Tibial artery (tissue), 4 donors: ENCODE data around the gene SMURF1.

Experiments
- DNase-seq, 2 donors: peaks; one replicate each; pipeline ENCODE4 v3.0.0-alpha.2; 2019
- H3K27ac ChIP-seq, 2 donors: fragments of 200-600 bp; sonication (generic) in 1 of 2; 1 replicate in 1 of 2; 2 replicates in 1 of 2; pipeline ENCODE4 v1.5.1; 2018 to 2019; ENCODE audit warnings: mild to moderate bottlenecking in 1 of 2
- H3K27me3 ChIP-seq, 2 donors: fragments of 200-600 bp; sonication (generic) in 1 of 2; one replicate each; pipeline versions ENCODE4 v1.5.1 to v1.6.0; 2016 to 2019
- H3K36me3 ChIP-seq, 3 donors: fragments of 200-600 bp; sonication (generic) in 2 of 3; one replicate each; pipeline ENCODE4 v1.5.1; 2016 to 2019; ENCODE audit warnings: mild to moderate bottlenecking in 2 of 3
- H3K4me1 ChIP-seq, 4 donors: fragments of 200-600 bp; sonication (generic) in 2 of 4; 1 replicate in 3 of 4; 2 replicates in 1 of 4; pipeline ENCODE4 v1.5.1; 2016 to 2019
- H3K4me3 ChIP-seq, 2 donors: fragments of 200-600 bp; sonication (generic) in 1 of 2; 1 replicate in 1 of 2; 2 replicates in 1 of 2; pipeline ENCODE4 v1.5.1; 2018 to 2019; ENCODE audit warnings: mild to moderate bottlenecking in 2 of 2
- H3K9me3 ChIP-seq, 3 donors: fragments of 200-600 bp; sonication (generic) in 1 of 3; one replicate each; pipeline ENCODE4 v1.5.1; 2016 to 2019
- intact Hi-C: fragments of 100-400 bp; cut with DNase I; formaldehyde crosslinking; loops from one replicate; pipeline ENCODE4 v1.15.0; 2023; ENCODE audit warnings: low total_unique reads
- TF ChIP-seq, protein P1 (sequence below), 2 experiments: fragments of 200-600 bp in 1 of 2; fragments of 450-650 bp in 1 of 2; IDR thresholded peaks; one replicate each; pipeline ENCODE4 v1.5.1; 2017 to 2019; ENCODE audit warnings: antibody characterized with exemption in 2 of 2, mild to moderate bottlenecking in 1 of 2, moderate library complexity in 1 of 2

SMURF1 gene

GRCh38 chr7:99000196-99000903, 143.6 kb downstream of the SMURF1 start:
- H3K27ac ChIP-seq: no peak overlapping the region
- TF ChIP-seq, protein P1, sequence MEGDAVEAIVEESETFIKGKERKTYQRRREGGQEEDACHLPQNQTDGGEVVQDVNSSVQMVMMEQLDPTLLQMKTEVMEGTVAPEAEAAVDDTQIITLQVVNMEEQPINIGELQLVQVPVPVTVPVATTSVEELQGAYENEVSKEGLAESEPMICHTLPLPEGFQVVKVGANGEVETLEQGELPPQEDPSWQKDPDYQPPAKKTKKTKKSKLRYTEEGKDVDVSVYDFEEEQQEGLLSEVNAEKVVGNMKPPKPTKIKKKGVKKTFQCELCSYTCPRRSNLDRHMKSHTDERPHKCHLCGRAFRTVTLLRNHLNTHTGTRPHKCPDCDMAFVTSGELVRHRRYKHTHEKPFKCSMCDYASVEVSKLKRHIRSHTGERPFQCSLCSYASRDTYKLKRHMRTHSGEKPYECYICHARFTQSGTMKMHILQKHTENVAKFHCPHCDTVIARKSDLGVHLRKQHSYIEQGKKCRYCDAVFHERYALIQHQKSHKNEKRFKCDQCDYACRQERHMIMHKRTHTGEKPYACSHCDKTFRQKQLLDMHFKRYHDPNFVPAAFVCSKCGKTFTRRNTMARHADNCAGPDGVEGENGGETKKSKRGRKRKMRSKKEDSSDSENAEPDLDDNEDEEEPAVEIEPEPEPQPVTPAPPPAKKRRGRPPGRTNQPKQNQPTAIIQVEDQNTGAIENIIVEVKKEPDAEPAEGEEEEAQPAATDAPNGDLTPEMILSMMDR (IDR thresholded peaks at IDR 0.05): no peak
- H3K4me1 ChIP-seq: peaks cover 0 to 7% (median 0%) of the 10 kb centered on the region in 4 donors
- no peaks in the 10 kb centered on the region for H3K9me3 ChIP-seq
- no peaks in the 10 kb centered on the region for H3K27me3 ChIP-seq
- intact Hi-C loops: no loop called here
- peak in 1 of 2 donors; percentile 52 for DNase-seq
- peaks cover 25 to 83% (median 64%) of the 10 kb centered on the region in 3 donors for H3K36me3 ChIP-seq
- H3K4me3 ChIP-seq: no peak overlapping the region

GRCh38 chr7:98998821-98999725, 144.8 kb downstream of the SMURF1 start:
- H3K27ac ChIP-seq: no peak overlapping the region
- peaks cover 24 to 83% (median 66%) of the 10 kb centered on the region in 3 donors for H3K36me3 ChIP-seq
- no peaks in the 10 kb centered on the region for H3K27me3 ChIP-seq
- TF ChIP-seq, protein P1 (IDR thresholded peaks at IDR 0.05): no peak
- no peak overlapping the region for H3K4me3 ChIP-seq
- peaks cover 0 to 7% (median 0%) of the 10 kb centered on the region in 4 donors for H3K4me1 ChIP-seq
- intact Hi-C loops: no loop called here
- peak in 1 of 2 donors; percentile 27 for DNase-seq
- H3K9me3 ChIP-seq: no peaks in the 10 kb centered on the region

DNA sequence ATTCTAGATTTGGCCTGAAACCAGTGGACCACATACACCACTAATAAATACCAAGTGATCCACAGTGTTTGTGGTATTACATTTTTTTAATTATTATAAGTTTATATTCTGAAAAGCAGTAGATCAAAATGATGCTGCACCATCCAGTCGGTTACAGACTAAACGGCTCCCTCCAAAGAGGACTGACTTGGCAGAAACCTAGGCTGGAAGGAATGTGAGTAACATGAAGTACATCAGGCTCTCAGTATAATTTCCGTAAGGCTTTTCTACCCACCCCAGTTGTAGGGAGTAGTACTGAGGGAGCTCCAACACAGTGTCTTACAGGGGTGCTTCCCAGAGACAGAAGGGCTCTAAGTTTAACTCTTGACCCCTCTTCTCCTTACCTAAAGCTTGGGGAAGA, 146.1 kb downstream of the SMURF1 start:
- TF ChIP-seq, protein P1 (IDR thresholded peaks at IDR 0.05): no peak
- H3K27ac ChIP-seq: peak overlapping the region in 1 of 2 donors; percentile 31
- peaks cover 34 to 83% (median 67%) of the 10 kb centered on the region in 3 donors for H3K36me3 ChIP-seq

GRCh38 chr7:98996150-98996552, 147.8 kb downstream of the SMURF1 start:
- Histone ChIP-seq H3K9me3 (no peaks in the 10 kb centered on the region), H3K27me3 (no peaks in the 10 kb centered on the region), H3K4me1 (peaks cover 0 to 7% (median 0%) of the 10 kb centered on the region in 4 donors), H3K36me3 (peaks cover 45 to 83% (median 72%) of the 10 kb centered on the region in 3 donors), H3K27ac (no peak overlapping the region), H3K4me3 (no peak overlapping the region)
- intact Hi-C loops: no loop called here
- no peak for DNase-seq
- TF ChIP-seq, protein P1 (IDR thresholded peaks at IDR 0.05): no peak

More for the DNA sequence above, 146.1 kb downstream of the SMURF1 start:
- no peak overlapping the region for H3K4me3 ChIP-seq
- no peaks in the 10 kb centered on the region for H3K27me3 ChIP-seq
- H3K4me1 ChIP-seq: peaks cover 0 to 7% (median 0%) of the 10 kb centered on the region in 4 donors
- DNase-seq: peak; percentile 18 to 25
- no peaks in the 10 kb centered on the region for H3K9me3 ChIP-seq
- intact Hi-C loops: no loop called here

DNA sequence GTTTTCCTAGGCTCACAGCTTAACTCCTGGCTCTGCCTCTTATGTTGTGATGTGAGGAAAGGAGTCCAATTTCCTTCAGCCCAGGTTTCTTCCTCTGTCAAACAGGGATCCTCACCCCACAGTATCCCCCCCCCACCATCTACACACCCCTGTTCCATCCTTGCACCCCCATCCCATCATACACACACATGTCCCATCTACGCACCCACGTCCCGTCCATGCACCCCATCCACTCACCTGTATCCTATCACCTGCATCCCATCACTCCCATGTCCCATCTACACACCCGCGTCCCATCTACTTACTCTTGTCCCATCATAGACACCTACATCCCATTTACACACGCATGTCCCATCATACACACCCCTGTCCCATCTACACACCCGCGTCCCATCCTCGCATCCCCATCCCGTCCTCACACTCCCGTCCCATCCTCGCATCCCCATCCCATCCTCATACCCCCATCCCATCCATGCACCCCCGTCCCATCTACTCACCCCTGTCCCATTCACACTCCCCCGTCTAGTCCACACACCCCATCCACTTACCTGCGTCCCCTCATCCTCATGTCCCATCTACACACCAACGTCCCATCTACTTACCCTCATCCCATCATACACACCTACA, 148.3 kb downstream of the SMURF1 start:
- no peak overlapping the region for H3K4me3 ChIP-seq
- H3K4me1 ChIP-seq: peaks cover 0 to 7% (median 0%) of the 10 kb centered on the region in 4 donors
- no peaks in the 10 kb centered on the region for H3K27me3 ChIP-seq
- no peak overlapping the region for H3K27ac ChIP-seq
- H3K36me3 ChIP-seq: peaks cover 48 to 83% (median 74%) of the 10 kb centered on the region in 3 donors
- intact Hi-C loops: no loop called here
- no peaks in the 10 kb centered on the region for H3K9me3 ChIP-seq
- TF ChIP-seq, protein P1 (IDR thresholded peaks at IDR 0.05): no peak
- no peak for DNase-seq
